Stimulated activated CD8-positive, alpha-beta memory T cell treated with anti-CD3 and anti-CD28 coated beads, Interleukin-4, amount 100 ng/mL, for 48 hours (primary cell): Measurements from ENCODE around the gene MRPL54.
"Not testable (repeated sequence)": the region's sequence is repeated elsewhere in the genome, so short reads cannot be mapped to it uniquely, and the experiment has no call there.

ENCODE experiments used
- DNase-seq: peaks from one replicate; pipeline ENCODE4 v3.0.0-alpha.2; 2020

The MRPL54 gene

DNA sequence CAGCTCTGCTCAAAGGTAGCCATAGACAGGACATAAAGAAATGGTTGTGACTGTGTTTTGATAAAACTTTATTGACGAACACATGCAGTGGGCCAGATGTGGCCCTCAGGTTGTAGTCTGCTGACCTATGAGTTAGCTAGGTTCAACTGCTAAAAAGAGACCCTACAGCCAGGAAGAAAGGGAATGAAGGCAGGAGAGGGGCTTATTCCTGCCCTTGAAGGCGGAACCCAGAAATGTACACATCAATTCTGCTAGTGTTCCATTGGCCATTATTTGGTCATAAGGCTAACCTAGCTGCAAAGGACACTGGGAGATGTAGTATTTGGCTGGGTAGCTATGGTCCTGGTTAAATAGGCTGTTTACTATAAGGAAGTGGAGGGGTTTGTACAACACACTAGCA is 19.0 kb upstream of the MRPL54 start:
- DNase-seq: no peak

DNA sequence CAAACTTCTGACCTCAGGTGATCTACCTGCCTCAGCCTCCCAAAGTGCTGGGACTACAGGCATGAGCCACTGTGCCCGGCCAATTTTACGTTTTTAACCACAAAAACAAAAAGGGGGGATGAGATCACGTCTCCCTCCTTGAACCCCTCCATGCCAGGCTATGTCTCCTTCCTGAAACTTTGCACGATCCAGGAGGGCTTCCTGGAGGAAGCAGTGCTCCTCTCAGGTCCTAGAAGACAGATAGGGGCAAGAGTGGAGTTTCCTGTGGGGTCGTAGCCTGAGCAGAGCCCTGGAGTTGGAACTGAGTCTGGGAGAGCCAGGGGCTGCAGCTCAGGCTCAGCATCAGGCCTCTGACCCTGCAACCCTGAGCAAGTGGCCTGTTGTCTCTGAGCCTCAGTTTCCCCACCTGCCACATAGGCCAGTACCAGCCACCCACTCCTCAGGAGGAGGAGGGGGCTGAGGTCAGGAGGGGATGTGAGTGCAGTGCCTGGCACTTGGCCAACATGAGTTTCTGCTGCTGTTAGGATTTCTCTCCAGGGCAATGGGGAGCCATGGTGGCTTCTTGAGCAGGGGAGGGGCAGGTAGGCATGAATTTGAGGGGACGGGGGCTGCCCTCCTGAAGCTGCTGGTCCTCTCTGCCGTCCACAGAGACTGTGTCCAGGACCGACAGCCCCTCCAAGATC is 17.0 kb upstream of the MRPL54 start:
- DNase-seq: no peak

DNA sequence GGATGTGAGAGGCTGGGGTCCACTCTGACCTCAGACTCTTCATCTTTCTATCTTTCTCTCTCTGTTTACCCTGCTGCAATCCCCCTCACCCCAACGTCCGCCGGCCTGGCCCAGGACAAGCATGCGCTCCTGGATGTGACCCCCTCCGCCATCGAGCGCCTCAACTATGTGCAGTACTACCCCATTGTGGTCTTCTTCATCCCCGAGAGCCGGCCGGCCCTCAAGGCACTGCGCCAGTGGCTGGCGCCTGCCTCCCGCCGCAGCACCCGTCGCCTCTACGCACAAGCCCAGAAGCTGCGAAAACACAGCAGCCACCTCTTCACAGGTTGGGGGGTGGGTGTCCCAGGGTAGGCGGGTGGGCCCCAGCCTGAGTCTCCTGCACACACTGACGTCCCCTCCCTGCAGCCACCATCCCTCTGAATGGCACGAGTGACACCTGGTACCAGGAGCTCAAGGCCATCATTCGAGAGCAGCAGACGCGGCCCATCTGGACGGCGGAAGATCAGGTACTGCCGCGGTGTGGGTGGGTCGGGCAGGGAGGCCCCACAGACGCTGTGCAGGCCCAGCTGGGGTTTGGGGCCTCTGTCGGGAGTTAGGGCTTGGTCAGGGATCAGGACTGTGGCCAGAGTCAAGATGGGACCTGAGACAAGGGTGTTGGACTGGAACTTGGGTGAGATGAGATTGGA is 16.0 kb upstream of the MRPL54 start:
- DNase-seq: no peak

DNA sequence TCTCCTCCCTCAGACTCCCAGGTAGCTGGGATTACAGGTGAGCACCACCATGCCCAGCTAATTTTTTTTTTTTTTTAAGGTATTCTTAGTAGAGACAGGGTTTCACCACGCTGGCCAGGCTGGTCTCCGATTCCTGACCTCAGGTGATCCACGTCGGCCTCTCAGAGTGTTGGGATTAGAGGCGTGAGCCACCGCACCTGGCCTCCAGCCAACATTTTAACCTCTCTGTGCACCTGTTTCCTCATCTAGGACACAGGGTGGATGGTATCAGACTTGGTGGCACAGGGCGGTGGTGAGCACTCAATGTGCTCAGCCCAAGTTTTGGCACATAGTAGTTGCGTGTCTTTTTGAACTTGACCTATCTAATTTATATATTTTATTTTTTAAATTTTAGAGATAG is 13.5 kb upstream of the MRPL54 start:
- no peak for DNase-seq

DNA sequence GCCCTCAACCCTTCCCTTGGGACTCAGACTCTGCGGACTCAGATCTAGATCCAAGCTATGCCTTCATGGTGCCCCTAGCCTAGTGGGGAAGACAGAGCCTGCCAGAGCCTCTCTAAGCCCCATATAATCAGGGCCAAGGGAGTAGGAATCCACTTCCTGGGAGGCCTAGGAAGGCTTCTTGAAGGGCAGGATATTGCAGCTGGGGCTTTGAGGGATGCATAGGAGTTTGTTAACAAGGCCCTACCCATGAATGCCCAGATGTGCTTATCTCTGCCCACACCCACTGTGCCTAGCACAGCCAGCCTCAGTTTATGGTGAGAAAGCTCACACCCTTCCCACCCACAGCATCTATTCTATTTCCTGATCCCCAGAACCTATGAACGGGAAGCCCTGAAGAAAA is 12.3 kb upstream of the MRPL54 start:
- no peak for DNase-seq

DNA sequence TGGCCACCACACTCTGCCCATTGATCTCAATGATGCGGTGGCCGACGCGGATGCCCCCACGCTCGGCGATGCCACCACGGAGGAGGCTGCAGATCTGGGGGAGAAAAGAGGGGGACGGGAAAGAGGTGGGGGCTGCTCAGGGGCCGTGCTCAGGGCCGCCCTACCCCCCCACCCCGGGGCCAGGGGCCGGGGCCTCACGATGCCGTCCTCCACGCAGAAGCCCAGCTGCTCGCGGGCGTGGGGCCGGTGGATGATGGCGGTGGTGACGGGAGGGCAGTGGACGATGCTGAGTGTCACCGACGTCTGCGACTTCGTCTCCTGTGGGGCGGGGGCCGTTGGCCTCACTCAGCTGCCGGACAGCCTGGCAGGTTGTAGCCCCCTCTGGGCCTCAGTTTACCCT is 11.2 kb upstream of the MRPL54 start:
- no peak for DNase-seq

DNA sequence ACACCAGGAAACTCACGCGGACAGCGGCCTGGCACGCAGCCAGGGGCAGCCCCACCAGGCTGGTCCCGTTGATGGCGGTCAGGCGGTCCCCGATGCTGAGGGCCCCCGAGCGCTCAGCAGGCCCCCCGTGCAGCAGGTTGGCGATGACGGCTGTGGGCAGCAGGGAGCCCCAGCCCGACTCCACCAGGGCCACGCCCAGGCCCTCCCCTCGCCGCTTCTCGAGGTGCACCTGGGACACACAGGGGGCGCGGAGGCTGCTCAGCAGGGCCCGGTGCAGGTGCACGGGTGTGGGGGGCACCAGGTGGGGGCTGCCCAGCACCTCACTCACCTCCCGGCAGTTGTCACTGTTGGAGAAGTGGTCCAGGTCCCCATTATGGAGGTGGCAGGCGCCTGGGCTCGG is 10.0 kb upstream of the MRPL54 start:
- no peak for DNase-seq

DNA sequence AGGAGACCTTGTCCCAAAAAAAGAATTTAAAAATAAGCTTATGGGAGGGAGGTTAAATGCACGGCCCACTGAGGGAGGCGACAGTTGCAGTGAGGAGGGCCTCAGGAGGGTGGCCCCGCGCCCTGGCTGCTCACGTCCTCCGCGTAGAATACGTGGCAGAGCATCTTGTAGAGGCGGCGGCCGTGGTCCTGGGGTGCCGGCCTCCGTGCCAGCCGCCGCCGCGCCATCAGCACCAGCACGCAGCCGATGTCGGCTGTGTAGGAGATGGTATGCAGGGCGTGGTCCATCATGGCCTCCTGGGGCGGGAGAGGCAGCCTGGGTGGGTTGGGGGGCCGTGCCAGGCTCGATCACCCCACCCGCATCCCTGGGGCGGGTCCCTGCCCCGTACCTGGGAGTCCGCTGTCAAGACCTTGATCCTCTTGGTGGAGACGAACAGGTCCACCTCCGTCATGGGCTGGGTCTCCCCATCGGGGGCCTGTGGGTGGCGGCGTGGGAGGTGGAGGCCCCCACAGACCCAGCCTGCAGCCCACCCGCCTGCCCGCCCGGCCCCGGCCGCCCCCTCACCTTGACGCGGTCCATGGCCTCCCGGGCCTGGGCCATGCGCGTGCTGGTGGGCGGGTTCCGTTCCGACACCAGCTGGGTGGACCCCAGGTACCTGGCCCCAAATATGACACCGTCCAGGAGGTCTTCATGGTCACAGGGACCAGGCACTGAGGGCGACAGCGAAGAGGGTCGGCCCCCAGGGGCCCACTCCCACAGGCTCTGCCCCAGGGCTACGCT is 8.7 kb upstream of the MRPL54 start:
- DNase-seq: no peak

DNA sequence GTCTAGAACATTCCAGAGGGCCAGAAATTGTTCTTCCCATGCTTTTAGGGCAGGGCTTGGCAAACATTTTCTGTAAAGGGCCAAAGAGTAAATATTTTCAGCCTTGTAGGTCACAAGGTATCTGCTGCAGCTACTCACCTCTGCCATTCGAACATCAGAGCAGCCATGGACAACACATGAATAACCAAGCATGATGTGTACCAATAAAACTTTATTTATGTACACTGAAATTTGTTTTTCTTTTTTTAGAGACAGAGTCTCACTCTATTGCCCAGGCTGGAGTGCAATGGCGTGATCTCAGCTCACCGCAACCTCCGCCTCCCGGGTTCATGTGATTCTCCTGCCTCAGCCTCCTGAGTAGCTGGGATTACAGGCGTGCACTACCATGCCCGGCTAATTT is 4.8 kb upstream of the MRPL54 start:
- DNase-seq: not testable (repeated sequence)

DNA sequence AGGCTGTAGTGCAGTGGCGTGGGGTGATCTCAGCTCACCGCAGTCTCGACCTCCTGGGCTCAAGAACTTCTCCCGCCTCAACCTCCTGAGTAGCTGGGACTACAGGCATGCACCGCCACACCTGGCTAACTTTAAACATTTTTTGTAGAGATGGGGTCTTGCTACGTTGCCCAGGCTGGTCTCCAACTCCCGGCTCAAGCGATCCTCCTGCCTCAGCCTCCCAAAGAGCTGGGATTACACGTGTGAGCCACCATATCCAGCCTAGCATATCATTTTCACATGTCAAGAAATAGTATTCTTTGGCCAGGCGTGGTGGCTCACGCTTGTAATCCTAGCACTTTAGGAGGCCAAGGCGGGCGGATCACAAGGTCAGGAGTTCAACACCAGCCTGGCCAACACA is 4.2 kb upstream of the MRPL54 start:
- DNase-seq: not testable (repeated sequence)

DNA sequence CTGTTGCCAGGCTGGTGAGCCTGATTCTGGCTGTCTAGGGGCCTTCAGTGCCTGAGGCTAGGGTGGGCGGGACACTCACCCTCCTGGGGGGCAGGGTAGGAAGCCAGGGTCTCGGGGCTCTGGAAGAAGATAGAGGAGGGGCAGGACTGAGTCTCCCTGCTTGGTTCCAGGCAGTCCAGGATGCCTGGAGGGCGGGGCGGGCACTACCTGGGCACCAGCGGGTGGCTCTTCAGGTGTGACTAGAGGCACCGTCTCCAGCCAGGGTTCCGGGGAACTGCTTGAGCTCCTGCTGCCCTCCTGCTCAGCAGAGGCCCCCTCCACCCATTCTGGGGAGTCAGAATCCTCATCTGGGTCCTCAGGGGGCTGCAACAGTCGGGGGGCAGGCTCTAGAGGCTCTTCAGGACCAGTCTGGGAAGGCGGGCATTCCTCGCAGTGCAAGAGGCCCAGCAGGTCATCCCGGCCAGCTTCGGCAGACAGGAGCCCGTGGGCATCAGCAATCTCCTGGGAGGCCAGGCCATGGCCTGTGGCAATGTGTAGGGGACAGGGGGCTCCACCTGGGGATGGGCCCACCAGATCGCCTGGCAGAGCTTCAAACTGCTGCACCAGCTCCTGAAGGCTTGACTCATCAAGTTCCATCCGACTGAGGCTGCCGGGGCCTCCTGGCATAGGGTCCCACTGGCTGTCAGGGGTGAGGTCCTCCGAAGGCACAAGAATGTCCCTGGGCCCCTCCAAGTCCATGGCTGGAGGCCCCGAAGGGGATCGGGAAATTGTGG is 2.8 kb upstream of the MRPL54 start:
- no peak for DNase-seq

DNA sequence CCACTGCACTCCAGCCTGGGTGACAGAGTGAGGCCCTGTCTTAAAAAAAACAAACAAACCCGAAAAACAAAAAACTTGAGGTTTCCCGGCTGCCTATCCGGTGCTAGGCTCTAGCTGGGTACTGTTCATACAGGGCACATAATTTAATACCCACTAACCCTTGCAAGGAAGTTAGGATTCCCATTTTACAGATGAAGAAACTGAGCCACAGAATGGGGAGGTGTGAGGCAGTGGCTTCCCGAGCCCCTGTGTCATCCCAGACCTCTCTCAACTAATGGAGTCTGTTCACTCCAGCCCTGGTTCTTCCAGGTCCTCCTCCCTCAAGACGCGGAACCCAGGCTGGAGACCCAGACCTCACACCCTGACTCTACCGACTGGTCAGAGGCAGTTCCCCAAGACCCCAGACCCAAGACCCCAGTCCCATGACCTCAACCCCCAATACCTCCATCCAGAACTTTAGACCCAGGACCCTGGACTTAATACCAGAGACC is 1.6 kb upstream of the MRPL54 start:
- DNase-seq: no peak

DNA sequence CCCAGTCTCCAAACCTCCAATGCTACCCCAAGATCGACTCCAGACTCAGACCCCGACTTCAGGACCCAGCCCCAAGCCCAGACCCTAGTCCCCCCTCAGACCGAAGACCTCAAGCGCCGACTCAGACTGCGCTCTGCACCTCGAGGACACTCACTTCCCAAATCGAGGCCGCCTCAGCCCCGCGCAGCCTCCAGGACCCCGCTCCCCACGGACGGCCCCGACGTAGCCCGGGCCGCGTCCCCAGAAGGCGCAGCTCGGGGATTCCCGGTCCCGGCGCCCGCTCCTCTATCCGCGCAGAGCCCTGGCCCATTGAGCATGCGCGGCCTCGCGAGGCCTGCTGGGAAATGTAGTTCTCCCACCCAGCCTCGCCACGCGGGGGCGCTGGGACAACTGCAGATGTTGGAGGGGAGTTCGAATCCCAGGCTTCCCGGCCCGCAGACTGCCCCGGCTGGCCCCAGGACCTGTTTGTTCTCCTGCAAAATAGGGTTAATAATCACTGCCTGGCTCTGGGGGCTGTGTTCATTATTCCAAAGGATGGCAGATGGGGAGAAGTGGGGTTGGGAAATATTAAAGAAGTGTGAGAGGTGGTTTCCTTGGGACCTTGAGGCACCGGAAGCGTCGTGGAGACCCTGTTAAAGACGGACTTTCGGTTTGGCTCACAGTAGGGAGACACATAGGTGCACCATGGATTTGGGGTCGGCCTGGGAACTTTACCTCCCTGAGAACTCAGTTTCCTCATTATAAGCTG is 926 bp upstream of the MRPL54 start, which contains the start of gene APBA3:
Gene APBA3, minus strand, starts transcription at position 311 of the 748 bp plus-strand sequence. CDS start 1,428 bp downstream, outside the sequence.
- DNase-seq: peak; percentile 98

DNA sequence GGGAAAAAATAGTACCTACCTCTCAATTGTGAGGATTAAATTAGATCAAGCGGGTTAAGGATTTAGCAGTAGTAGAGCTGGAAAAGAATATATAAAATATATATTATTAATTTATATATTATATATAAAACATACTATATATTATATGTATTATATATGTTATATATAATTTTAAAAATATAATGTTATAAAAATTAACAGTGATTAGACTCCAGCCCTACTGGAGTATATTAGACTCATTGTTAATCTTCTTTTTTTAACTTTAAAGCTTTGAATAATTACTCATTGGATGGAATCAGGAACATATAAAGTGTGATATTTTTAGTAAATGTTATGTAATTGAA is 380 bp upstream of the MRPL54 start:
- DNase-seq: no peak

DNA sequence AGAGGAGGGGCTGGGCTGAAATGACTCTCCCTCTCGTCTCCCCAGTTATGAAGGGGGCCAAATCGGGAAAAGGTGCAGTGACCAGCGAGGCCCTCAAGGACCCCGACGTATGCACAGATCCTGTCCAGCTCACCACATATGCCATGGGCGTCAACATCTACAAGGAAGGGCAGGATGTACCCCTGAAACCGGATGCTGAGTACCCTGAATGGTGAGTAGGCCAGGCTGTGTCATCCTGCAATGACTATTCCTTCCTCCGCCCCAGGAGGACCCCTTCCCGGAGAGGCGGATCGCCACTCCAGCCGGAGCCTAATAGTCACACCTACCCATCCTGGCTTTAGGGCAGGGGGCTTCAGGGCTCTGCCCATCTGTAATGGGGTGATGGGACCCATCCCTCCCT is 2.6 kb downstream of the MRPL54 start:
- DNase-seq: no peak

DNA sequence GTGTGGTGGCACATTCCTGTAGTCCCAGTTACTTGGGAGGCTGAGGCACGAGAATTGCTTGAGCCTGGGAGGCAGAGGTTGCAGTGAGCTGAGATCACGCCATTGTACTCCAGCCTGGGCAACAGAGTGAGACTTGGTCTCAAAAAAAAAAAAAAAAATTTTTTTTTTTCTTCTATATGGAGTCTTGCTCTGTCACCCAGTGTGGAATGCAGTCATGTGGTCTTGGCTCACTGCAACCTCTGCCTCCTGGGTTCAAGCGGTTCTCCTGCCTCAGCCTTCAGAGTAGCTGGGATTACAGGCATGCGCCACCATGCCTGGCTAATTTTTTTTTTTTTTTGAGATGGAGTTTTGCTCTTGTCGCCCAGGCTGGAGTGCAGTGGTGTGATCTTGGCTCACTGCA is 3.3 kb downstream of the MRPL54 start:
- not testable (repeated sequence) for DNase-seq

DNA sequence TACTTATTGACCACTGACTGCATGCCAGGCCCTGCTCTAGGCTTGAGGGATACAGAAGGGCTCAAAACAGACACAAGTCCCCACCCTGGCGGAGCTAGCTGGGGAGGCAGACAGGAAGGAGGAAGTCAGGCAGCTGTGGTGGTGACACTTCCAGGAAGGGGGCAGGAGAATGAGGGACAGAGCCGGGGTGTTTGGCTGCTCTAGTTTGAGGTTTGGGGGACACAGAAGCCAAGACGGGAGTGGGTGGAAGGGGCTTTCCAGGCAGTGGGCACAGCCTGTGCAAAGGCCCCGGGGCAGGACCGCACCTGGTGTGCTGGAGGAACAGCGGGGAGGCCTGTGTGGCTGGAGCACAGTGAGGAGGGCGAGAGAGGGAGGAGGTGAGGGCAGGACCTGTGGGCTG is 4.0 kb downstream of the MRPL54 start:
- peak; percentile 38 for DNase-seq

DNA sequence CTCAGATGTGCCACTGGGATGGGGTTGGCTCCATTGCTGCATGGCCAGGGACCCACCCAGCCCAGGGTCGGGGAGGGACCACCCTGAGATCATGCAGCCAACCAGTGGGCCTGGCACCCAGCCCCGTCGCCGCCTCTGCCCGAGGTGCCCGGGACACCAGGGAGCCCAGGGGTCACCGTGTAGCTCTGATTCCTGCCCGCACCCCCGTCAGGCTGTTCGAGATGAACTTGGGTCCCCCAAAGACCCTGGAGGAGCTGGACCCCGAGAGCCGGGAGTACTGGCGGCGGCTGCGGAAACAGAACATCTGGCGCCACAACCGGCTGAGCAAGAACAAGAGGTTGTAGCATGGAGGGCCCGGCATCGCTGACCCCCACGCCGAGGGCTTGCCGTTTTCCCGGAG is 4.6 kb downstream of the MRPL54 start:
- DNase-seq: no peak

DNA sequence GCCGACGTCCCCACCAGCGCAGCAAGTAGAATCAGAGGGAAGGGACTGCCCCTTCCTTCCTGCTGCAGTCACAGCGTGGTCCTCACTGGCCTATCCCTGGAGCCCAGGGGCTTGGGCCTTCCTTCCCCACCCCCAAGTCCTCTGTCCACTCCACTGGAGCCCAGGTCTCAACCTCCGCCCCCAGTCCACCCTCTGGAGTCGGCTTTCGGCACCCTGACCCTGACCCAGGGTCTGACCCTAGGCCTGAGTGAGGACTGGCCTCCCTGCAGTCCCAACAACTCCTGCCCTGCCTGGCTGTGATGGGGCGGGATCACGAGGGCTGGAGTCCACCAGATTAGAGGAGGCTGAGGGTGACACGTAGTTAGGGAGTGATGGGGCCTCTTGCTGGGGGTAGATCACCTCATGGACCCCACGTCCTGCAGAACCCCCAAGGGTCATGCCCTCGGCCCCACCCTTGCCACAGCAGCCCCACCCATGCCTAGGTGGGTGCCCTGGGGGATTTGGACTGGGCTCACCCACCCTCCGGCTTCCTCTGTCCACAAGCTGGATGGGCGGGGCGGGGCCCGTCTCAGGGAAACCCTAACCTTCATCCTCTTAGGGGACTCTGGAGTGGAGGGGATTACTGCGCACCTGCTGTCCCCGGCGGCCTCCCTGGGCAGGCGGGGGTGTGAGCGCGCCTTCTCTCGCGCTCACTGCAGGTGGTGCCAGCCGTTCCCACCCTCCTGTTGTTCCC is 5.7 kb downstream of the MRPL54 start:
- no peak for DNase-seq

DNA sequence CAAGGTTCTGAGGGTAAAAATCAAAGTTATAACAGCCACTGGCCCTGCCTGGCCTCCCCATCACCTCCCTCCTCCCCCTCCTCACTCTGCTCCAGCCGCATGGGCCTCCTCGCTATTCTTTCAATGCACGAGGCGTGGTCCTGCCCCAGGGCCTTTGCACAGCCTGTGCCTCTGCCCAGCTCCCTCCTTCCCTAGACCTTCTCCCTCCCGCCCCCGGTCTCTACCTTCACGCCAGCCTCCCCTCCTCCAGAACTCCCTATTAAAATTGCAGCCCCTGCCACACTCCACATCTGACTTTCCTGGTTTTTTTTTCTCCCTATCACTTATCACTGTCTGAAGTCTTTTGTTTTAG is 6.2 kb downstream of the MRPL54 start:
- DNase-seq: no peak

DNA sequence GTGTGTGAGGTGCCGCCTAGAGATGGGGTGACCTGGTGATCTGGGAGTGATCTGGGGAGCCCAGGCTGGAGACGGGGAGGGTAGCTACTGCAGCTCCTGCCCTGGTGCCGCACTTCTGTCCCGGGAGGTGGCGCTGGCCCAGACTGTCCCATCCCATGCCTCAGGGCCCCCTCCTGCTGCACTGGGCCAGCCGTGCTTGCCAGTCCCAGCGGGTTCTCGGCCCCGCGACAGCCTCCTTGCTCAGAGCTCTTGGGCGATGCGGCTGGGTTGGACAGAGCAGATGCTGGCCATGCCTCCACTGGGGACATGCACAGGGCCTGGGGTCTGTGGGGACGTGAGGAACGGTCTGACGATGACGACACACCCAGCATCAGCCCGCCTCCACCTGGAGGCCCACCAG is 7.0 kb downstream of the MRPL54 start:
- DNase-seq: no peak
